DMS53 (cell line): Measurements from ENCODE around the gene DLGAP1.

Source experiments
- DNase-seq: peaks from one replicate; lab custom pipeline; 2025; lab: John Stamatoyannopoulos, UW

Gene DLGAP1

DNA sequence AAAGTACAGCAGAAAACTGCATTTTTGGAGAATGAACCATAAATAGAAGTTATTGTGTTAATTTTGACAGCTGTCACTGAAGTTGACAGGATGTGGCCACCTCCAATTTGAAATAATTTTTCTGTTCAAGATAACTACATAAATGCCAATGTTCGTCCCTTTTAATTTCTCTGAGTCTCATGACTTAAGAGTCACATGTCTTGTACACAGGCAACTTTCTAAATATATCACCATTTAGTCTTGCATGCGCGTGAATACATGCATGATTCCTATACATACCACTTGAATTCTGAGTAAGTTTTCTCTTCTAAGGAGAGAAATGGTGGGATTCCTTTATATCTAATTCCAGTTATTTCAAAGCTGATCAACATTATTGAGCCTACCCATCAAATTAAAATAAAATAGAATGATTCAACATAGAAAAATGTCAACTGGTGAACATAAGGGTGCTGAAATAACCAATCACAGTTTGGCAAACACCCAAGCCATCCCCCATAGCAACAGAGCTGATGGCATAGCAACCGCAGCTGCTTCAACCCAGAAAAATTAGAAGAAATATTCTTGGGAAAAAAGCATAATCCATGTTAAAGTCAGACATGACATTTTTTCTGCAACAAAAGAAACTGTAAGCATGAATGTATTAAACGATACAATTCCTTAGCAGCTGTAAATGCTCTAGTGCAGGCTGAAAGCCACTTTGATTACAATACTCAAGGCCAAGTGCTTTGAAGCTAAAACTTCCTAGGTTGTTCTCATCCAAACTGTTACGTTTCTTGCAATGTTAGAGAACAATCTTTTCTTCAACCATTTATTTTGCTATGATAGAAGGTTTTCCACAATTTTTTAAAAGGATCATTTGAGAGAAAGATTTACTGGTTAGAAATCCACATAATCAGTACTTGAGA is 282.7 kb downstream of the DLGAP1 start:
- DNase-seq = no peak

DNA sequence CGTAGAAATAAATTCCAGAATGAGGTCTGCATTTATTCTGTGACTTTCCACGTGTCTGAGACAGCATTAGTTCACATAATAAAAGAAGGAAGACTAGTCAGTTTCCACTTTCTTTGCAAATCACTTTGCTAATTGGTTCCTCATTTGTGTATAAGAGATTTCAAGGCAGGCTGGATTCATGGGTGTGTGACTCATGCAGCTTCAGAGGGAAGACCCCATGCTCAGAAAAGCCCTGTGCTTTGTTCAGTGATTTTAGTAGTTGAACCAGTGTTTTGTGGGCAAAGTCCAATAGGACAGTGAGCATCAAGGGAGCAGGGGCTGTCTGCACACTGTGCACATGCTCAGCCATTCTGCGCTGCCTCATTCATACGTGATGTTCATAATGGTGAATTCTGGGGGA is 297.8 kb downstream of the DLGAP1 start:
- no peak for DNase-seq

DNA sequence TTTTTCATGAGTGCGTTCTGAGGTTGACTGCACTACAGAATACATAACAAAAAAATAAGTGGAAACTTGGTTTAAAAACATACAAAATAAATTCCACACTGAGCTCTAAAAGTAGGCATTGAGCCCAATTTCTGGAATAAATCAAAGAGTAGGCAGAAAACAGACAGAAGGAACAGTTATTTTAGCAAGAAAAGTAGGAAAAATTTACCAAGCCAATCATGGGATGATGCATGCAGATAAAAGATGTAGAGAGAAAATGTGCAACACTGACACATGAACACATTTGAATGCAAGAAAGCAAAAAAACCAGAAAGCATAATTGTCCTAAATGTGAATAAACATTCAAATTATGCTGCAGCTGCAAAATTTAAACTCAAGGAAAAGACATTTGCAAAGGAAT is 308.3 kb downstream of the DLGAP1 start:
- no peak for DNase-seq

DNA sequence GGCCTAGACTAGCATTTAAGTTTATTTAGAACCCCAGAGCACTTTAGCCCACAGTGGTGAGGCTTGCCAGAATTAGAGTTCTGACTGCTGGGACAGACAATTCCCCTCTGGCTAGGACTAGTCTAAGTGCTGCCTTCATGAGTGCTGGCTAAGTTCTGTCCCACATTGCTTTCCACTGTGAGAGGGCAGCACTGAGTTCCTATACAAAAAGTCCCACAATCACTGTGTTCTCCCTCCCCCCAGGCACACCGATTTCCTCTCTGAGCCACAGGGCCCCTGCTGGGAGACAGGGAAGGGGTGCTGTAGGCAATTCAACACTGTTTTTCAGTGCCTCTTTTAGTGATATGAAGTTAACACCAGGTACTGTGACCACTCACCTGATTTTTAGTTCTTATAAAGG is 310.9 kb downstream of the DLGAP1 start:
- no peak for DNase-seq

DNA sequence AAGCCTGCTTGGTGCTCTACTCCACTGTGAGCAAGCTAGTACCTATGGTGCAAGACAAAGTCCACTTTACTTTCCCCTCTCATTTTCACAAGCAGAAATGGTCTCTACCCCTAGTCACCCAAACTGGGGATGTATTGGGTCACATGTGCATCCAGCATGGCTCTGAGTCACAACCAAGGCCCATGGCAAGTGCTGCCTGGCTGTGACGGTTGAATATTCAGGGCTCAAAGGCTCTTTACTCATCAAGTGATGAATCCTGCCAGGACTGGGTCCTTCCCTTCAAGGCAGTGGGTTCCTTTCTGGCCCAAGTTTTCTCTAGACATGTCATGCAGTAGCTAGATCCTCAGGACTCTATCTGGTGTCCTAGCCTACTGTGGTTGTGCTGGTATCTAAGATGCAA is 311.5 kb downstream of the DLGAP1 start:
- no peak for DNase-seq

DNA sequence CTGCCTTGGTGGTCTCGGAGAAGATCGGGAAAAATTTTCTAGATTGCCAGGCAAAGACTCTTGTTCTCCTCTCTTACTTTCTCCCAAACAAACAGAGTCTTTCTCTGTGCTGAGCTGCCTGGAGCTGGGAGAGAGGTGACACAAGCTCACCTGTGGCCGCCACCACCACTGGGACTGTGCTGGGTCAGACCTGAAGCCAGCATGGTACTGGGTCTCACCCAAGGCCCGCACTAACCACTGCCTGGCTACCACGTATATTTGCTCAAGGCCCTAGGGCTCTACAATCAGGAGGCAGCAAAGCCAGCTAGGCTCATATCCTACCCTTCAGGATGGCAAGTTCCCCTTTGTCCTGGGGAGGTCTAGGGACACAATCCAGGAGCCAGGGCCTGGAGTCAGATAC is 312.2 kb downstream of the DLGAP1 start:
- no peak for DNase-seq

DNA sequence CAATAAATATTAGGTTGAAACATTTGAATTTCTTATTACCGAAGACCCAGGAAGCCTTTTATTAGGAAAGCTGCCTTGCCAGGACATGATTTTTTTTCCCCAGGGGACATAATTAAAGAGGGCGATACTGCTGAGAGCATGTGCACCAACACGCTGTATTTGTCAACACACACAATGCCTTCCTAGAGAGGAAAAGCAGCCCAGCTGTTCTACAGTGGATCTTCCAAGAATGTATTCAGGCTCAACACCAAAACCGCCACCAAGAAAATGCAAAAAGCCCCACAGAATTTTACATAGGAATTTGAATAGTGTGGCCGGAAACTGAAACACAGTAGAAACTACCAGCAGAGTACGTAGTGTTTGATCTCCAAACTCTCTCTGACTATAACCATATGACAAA is 320.4 kb downstream of the DLGAP1 start:
- DNase-seq = no peak

DNA sequence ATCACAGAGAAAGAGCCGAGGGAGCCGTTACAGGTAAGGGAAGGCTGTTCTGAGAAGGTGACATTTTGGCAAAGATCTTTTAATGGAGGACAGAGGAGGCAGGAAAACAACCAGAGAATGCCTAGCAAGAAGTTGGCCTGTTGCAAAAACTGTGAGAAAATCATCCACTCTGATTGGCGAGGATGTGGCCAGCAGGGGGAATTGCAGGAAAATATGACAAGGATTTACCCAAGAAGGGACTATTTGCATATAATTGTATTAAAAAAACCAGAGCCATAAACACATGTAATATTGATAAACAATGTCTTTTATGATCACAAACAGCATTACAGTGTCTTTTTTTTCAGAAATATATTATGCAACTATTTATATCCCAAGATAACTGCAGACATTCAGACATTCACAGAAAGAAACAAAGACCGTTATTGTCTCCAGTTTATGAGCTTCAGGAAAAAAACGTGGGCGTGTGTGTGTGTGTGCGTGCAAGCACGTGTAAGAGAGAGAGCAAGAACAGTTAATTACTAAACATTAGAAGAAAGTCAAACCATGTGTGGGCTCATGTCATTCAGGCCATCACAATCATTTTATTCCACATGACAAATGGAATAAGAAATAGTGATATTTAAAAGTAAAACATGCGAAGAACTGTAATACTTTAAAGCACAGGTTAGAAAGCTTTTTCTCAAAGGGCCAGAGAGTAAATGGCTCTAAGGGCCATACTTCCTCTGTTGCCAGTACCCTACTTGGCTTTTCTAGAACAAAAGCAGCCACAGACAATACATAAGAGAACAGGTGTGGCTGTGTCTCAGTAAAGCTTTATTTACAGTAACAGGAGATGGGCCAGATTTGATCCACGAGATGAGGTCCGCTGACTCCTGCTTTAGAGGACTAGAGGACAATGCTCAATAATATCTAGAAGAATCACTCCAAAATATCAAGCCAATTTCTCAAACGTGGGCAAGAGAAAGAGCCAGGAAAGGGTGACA is 324.1 kb downstream of the DLGAP1 start:
- DNase-seq = peak; percentile 21

DNA sequence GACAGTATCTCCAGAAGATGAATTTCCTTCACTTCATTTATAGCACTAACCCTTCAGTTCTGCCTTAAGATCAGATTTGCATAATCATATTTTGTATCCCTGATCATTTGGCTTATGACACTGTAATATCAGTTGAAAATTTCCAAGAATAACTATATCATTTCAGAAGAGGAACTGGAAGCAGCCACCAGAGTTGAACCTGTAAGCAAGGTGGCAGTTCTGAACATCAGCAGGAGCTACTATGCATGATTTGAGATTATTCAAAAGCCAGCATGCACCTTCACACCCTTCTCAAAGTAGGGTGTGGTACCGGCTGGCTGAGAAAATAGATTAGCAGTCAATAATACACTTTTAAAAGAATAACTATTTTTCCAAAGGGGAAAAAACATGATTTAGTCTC is 328.2 kb downstream of the DLGAP1 start:
- no peak for DNase-seq

DNA sequence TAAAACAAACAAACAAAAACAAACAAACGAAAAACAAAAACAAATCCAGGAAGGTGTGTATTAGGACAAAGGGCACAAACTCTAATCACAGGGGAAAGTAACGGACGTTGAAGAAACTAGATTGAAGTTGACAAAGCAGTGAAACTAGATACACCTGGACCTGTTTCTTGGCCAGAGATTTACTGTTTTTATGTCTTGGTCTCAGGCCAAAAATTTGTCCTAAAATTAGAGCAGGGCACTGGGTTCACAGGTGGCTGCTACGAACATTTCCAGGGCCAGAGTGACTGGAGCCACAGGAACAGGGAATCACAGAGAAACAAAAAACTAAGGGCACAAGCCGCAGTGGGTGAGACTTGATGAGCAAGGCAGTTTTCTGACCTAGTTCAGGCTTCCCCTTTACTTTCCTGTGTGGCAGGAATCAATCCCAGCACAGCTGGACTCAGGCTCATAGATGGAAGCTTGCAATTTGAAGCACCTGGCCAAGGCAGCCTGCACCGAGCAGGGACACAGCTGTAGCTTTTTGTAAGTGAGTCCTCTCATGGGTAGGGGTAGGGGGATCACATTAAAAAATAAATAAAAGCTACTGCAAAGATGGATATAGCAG is 329.4 kb downstream of the DLGAP1 start:
- no peak for DNase-seq

DNA sequence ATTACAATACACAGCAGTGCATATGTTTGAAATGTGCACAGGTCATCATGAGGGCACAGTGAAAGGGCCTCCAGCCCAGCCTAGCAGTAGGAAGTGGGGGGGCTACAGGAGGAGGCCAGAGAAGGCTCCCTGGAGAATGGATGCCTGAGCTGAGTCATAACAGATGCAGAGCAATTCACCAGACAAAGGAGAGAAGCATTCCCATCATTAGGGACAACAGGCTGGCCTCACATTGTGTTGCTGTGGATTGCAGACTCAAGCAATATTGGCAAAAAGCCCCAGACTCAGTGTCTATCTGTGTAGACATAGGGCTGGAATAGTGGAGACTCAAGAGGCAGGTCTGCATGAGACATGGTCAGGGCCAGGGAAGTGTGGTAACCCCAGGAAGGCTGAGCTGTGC is 329.9 kb downstream of the DLGAP1 start:
- DNase-seq = no peak

DNA sequence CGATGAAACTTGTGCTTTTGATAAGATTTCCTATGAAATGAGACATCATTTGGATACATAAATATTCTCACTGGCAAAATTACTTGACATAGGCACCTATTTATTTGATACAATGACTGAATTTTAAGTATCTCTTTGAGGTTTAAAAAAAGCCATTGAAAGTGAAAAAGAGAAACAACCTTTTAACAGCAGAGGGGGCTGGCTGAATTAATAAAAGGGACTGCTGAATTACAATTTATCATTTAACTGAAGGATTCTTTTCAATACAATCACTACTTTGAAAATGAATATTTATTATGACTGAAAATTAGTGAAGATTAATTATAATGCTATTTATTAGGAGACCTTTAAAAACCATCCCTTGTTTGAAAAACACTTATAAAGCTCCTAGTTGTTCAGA is 335.3 kb downstream of the DLGAP1 start:
- no peak for DNase-seq

DNA sequence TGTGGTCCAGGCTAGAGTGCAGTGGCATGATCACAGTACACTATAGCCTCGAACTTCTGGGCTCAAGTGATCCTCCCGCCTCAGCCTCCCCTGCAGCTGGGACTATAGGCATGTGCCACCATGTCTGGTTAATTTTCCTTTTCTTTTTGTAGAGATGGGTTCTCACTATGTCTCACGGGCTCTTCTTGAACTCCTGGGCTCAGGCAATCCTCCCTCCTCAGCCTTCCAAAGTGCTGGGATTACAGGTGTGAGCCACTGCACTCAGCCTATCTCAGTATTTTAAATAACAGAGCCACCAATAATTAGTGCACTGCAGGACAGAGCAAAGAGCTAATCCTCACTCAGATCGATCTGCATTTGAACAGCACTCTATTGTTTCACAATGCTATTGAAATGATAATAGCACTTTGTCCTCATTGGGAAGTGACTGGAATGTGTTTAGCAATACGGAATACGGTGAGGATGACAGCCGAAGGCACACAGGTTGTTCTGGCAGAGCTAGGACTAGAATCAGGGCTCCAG is 335.9 kb downstream of the DLGAP1 start:
- DNase-seq = no peak

DNA sequence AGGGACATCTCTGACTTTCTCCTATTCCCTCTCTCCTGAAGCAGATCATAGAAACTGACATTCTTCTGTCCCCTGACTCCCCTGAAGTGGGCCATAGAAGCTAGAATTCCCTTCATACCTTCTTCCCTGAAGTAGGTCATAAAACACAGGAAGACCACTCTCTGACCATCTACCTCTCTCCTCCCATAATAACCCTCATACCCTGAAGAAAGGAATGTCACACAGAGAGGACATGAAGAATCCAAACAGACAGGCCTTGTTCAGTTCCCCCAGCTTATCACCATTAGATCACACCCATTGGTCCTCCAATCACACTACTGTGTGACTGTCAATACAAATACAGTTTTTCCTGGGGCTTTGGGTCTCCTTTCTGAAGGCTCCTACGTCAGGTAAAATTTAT is 347.1 kb downstream of the DLGAP1 start:
- DNase-seq = no peak

DNA sequence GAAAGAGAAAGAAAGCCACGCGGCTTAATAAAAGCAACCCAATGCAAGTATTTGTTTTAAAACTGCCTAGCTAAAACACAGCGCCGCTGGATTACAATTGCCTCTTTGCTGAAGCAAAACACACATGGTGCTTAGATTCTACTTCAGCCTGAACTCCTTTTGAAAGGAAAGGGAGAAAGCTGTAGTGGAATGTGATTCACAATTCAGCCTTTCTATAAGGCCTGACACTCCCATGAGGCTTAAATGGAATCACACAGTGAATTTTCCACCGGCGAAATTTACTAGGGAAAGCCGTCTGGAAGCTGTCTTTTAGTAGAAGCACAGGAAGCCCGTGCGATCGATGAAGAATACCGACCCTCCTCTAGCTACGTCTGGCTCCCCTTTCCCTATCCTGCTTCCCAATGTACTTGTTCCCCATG is 348.0 kb downstream of the DLGAP1 start:
- DNase-seq = peak; percentile 49

DNA sequence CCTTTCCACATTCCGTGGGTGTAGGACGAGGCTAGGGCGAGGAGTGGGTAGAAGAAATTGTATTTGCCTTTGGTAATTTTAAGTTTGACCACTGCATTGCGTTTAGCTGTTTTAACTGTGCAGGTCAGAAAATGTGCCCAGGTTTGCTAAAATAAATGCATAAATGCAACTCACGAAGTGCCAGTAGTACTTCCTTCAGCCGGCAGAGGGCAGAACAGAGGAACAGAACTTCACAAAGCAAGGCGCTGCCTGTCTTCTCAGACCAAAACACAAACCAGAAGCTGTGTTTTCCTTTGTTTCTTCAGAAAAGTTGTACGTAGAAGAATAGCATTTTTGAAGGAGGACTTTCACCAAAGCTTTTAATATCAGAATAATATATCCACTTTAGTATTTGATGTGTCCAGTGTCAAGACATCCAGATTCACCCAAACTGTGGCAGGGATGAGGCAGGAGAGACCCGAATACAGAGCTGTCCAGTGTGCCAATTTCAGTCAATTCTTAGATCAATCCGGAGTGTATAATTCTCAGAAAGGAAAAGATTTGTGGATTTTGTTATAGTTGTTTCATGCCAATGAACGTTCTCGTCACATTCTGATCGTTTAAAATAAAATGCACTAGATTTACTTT is 348.6 kb downstream of the DLGAP1 start:
- DNase-seq = peak; percentile 90

DNA sequence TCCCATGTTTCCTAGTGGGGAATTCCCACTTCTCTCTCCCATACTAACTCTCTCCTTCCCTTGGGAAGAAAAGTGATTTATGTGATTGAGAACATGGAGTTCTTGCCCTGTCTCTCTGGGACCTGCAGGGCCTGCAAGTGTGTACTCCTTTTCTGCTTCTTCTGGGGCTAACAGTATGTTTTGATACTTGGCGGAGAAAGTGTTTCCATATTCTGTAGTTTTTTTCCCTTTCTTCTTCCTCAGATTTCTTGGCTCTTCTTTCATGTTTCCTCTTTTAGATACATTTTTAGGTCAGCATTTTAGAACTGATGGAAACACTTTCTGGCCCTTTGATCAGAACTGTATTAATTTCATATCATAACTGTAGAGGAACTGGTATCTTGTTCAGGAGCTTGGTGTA is 352.2 kb downstream of the DLGAP1 start:
- no peak for DNase-seq

DNA sequence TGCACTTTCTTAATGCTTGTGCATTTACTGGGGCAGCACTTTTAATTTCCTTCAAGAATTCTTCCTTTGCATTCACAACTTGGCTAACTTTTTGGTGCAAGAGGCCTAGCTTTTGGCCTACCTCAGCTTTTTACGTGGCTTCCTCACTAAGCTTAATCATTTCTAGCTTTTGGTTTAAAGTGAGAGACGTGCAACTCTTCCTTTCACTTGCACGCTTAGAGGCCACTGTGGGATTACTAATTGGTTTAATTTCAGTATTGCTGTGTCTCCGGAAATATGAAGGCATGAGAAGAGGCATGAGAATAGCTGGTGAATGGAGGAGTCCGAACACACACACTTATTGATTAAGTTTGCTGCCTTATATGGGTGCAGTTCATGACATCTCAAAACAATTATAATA is 354.1 kb downstream of the DLGAP1 start:
- no peak for DNase-seq

DNA sequence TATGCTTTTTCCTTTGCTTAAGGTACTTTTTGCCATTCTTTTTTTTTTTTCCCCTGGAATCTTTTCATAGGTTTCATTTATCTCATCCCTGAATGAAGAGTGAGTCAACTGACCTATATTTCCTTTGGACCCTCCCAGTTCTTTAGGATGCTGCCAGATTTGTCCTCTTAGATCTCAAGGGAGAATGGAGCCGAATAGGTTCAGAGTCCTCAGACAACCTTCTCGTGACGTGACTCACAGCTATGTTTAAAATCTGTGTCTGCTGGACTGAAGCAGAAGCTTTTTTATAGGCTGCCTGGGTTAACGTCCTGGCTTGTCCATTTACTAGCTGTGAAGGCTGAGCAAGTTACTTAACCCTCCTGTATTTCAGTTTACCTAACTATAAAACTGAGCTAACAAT is 358.6 kb downstream of the DLGAP1 start:
- peak; percentile 20 for DNase-seq

DNA sequence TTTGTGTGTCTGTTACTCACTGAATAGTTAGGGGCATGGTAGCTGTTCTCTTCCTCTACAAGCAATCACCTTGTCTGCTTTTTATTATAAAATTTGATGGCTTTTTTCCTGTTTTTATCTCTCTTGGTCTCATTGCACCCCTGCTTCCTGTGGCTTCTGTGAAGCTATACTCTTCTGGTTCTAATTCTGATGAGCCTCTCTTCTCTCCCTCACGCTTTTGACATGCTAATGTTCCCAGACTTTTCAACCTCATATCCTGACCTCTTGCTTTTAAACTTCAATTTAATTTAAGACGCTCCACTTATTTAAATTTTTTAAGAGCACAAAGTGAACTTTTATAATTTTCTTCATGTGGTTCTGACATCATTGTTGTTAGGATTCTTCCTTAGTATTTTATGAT is 361.4 kb downstream of the DLGAP1 start:
- no peak for DNase-seq

DNA sequence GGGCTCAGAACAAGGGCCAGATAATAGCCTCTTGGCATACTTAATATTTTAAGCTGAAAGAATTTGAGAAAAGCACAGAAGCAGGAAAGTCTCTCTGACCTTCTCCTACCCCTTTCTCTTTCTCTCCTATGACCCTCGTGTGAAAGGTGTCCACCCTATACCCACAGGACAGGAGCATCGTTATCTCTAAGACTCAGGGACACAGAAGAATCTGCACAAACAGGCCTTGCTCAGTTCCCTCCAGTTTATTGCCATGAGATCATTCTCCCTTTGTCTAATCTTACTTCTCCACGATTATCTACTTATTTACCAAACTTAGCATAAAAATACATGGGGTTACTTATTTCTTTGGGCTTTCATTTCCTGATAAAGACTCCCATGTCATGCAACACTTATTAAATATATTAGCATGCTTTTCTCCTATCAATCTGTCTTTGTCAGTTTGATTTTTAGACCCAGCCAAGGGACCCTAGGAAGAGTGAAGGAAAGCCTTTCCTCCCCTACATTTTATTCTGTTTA is 370.7 kb downstream of the DLGAP1 start:
- no peak for DNase-seq

DNA sequence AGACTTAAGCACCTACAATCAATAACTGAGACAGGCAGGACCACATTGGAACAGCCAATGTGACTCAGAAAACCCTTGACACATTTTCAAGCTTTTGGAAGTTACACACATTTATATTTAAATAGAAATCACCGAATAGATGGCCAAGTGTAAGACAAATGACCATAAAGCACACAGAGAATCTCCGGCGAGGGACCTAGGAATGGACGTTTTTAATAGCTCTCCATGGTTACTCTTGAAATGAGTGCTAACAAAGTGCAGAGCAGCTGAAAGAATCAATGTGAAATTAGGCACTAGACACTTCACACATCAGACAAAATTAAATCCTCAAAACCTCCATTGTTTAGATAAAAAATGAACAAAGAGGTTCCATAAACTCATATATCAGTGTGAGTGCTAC is 376.9 kb downstream of the DLGAP1 start:
- DNase-seq = no peak
